Stimulated activated naive CD4-positive, alpha-beta T cell (primary cell): ENCODE results near the gene RBP5.

Experiments used
- DNase-seq, 6 experiments: peaks; one replicate each; lab custom pipeline; 2025; lab: John Stamatoyannopoulos, UW

The RBP5 gene

GRCh38 chr12:7101047-7101693 lies 27.5 kb downstream of the RBP5 start:
- DNase-seq = no peak

- DNase-seq = no peak
These were observed 28.4 kb downstream of the RBP5 start for GRCh38 chr12:7100239-7100638.

- DNase-seq = no peak
These were observed 29.2 kb downstream of the RBP5 start for GRCh38 chr12:7099290-7099996.

- DNase-seq = no peak
These were observed 31.7 kb downstream of the RBP5 start for GRCh38 chr12:7096979-7097378.

- DNase-seq = no peak
These were observed 32.4 kb downstream of the RBP5 start for GRCh38 chr12:7096006-7096932.

GRCh38 chr12:7093892-7094291 lies 34.8 kb downstream of the RBP5 start:
- DNase-seq = no peak

- no peak for DNase-seq
These were observed 35.2 kb downstream of the RBP5 start for GRCh38 chr12:7093486-7093885.

GRCh38 chr12:7092986-7093460 lies 35.7 kb downstream of the RBP5 start:
- no peak for DNase-seq

GRCh38 chr12:7092229-7092985 lies 36.3 kb downstream of the RBP5 start, which contains the start of gene C1R:
C1R (minus strand) TSS chr12:7092445; CDS start chr12:7092388, 57 bp downstream.
- DNase-seq = peak; percentile 35 to 75 (median 50)

GRCh38 chr12:7091660-7092228 lies 36.9 kb downstream of the RBP5 start:
- DNase-seq = no peak

- no peak for DNase-seq
These were observed 37.5 kb downstream of the RBP5 start for GRCh38 chr12:7091171-7091570.

- DNase-seq = no peak
These were observed 38.3 kb downstream of the RBP5 start for GRCh38 chr12:7090222-7090998.

GRCh38 chr12:7089196-7089871 lies 39.4 kb downstream of the RBP5 start:
- no peak for DNase-seq

- no peak for DNase-seq
These were observed 45.6 kb downstream of the RBP5 start for GRCh38 chr12:7083125-7083524.

- DNase-seq = no peak
These were observed 47.7 kb downstream of the RBP5 start for GRCh38 chr12:7081037-7081436.

- no peak for DNase-seq
These were observed 48.9 kb downstream of the RBP5 start for GRCh38 chr12:7079826-7080125.

GRCh38 chr12:7078163-7078562 lies 50.5 kb downstream of the RBP5 start:
- no peak for DNase-seq

GRCh38 chr12:7076493-7076892 lies 52.2 kb downstream of the RBP5 start:
- no peak for DNase-seq

- DNase-seq = no peak
These were observed 52.8 kb downstream of the RBP5 start for GRCh38 chr12:7075939-7076338.

GRCh38 chr12:7075518-7075917 lies 53.2 kb downstream of the RBP5 start:
- no peak for DNase-seq
